Mucosa of rectum (tissue), 2 donors: ENCODE results near the gene CUX1.
"Not testable (repeated sequence)": the region's sequence is repeated elsewhere in the genome, so short reads cannot be mapped to it uniquely, and the experiment has no call there.

Experiments used
- H3K27ac ChIP-seq, 2 donors: one replicate each; pipeline ENCODE4 v1.7.0; 2013; ENCODE audit warnings: inconsistent platforms in 2 of 2, low read depth in 2 of 2, low read length in 2 of 2
- H3K27me3 ChIP-seq, 2 donors: one replicate each; pipeline ENCODE4 v1.7.0; 2013; ENCODE audit warnings: low read length in 2 of 2; ENCODE audit not compliant: control insufficient read depth in 2 of 2, insufficient read depth in 2 of 2
- H3K36me3 ChIP-seq, 2 donors: one replicate each; pipeline ENCODE4 v1.7.0; 2013; ENCODE audit warnings: low read length in 2 of 2; ENCODE audit not compliant: control insufficient read depth in 2 of 2, insufficient read depth in 2 of 2
- H3K4me1 ChIP-seq, 2 donors: one replicate each; pipeline ENCODE4 v1.7.0; 2013; ENCODE audit warnings: low read length in 2 of 2, mild to moderate bottlenecking in 1 of 2; ENCODE audit not compliant: control insufficient read depth in 2 of 2, insufficient read depth in 2 of 2
- H3K4me3 ChIP-seq, 2 donors: one replicate each; pipeline ENCODE4 v1.7.0; 2013; ENCODE audit warnings: low read length in 2 of 2
- H3K9ac ChIP-seq, 2 donors: one replicate each; pipeline ENCODE4 v1.7.0; 2013; ENCODE audit warnings: low read length in 2 of 2, low read depth in 1 of 2, mild to moderate bottlenecking in 1 of 2
- H3K9me3 ChIP-seq, 2 donors: one replicate each; pipeline ENCODE4 v1.7.0; 2013; ENCODE audit warnings: low read length in 2 of 2; ENCODE audit not compliant: control insufficient read depth in 2 of 2
- donor health status: healthy.
- donor health status: Normal muscosa, but diverticular disease.

Gene CUX1

DNA sequence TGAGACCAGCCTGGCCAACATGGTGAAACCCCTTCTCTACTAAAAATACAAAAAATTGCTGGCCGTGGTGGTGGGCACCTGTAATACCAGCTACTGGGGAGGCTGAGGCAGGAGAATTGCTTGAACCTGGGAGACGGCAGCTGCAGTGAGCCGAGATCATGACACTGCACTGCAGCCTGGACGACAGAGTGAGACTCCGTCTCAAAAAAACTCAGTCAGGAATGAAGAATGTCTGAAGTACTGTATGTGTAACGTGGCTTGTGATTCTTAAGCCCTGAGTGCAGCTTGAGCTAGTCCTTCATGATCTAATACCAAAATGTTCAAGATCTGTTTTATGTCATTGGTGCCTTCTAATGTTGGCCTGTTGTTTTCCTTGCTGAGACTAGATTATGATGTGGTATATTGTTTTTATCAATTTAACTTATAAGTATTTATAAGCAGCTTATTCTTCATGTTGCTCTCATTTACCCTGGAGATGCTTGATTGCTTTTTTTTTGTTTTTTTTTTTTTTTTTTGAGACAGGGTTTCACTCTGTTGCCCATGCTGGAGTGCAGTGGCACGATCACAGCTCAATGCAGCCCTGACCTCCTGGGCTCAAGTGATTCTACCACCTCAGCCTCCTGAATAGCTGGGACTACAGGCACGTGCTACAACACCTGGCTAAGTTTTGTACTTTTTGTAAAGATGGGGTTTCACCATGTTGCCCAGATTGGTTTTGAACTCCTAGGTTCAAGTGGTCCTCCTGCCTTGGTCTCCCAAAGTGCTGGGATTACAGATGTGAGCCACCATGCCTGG, 513.4 kb downstream of the CUX1 start:
- H3K36me3 ChIP-seq, H3K9me3 ChIP-seq, H3K27ac ChIP-seq, H3K4me3 ChIP-seq, H3K4me1 ChIP-seq, H3K27me3 ChIP-seq, H3K9ac ChIP-seq: not testable (repeated sequence)
